ENCODE data around the gene CERS1. TPM values are rescaled to one million over a fixed set of nuclear protein-coding genes. Genes with fewer than 3 reads are reported as not detected.

The CERS1 gene
- total and polyA plus RNA-seq, 5 donors, result 1.1 to 1.9 (median 1.3) TPM

GRCh38 chr19:18850471-18851375, 45.2 kb downstream of the CERS1 start:
- Histone ChIP-seq H3K4me3 (ENCODE audit: low read length) (no peak overlapping the region), H3K27me3 (ENCODE audit: control insufficient read depth, insufficient read depth) (no peaks in the 10 kb centered on the region), H3K4me1 (ENCODE audit: control insufficient read depth, insufficient read depth, low read length) (peaks cover 21% of the 10 kb centered on the region), H3K27ac (ENCODE audit: low read length) (peak overlapping the region; percentile 6), H3K9me3 (ENCODE audit: control insufficient read depth, low read length) (no peaks in the 10 kb centered on the region)
- intact Hi-C loops (cut with DNase I), result loop anchor here in 1 of 4 donors (10.0 kb wide), 1 partner anchor 406 kb away; no protein-coding TSS in a partner anchor
- WGBS, result 77% methylated on average over 27 of the region's 27 CpGs
- ATAC-seq, result no peak
- peak in 2 of 3 donors; percentile 32 to 44 for DNase-seq

- intact Hi-C loops (cut with DNase I), result loop anchor here in 3 of 4 donors (5.0 to 10.0 kb wide), 5 partner anchors 165 to 405 kb away; partner anchors contain the start of genes CRTC1 (in 1 of the 3) and REX1BD (in 1 of the 3)
- peak overlapping the region; percentile 87 for H3K27ac ChIP-seq (ENCODE audit: low read length)
- no peaks in the 10 kb centered on the region for H3K27me3 ChIP-seq (ENCODE audit: control insufficient read depth, insufficient read depth)
- ATAC-seq (no peak), DNase-seq (peak in 1 of 3 donors; percentile 45)
- H3K4me3 ChIP-seq (ENCODE audit: low read length), result no peak overlapping the region
- 52% methylated on average over 16 of the region's 16 CpGs for WGBS
- H3K9me3 ChIP-seq (ENCODE audit: control insufficient read depth, low read length), result no peaks in the 10 kb centered on the region
- H3K4me1 ChIP-seq (ENCODE audit: control insufficient read depth, insufficient read depth, low read length), result peaks cover 21% of the 10 kb centered on the region
Measured at GRCh38 chr19:18849838-18850400, 46.0 kb downstream of the CERS1 start.

GRCh38 chr19:18848878-18849661, 46.9 kb downstream of the CERS1 start:
- H3K27me3 ChIP-seq (ENCODE audit: control insufficient read depth, insufficient read depth), result no peaks in the 10 kb centered on the region
- peaks cover 21% of the 10 kb centered on the region for H3K4me1 ChIP-seq (ENCODE audit: control insufficient read depth, insufficient read depth, low read length)
- peak overlapping the region; percentile 87 for H3K27ac ChIP-seq (ENCODE audit: low read length)
- H3K9me3 ChIP-seq (ENCODE audit: control insufficient read depth, low read length), result no peaks in the 10 kb centered on the region
- WGBS, result 34% methylated on average over 23 of the region's 23 CpGs
- DNase-seq (peak; percentile 80 to 90 (median 87)), ATAC-seq (peak; percentile 83 to 84)
- no peak overlapping the region for H3K4me3 ChIP-seq (ENCODE audit: low read length)
- intact Hi-C loops (cut with DNase I), result loop anchor here in 3 of 4 donors (5.0 to 10.0 kb wide), 4 partner anchors 164 to 394 kb away; partner anchors contain the start of genes CRTC1 (in 1 of the 3) and REX1BD (in 1 of the 3)

- WGBS, result 57% methylated on average over 24 of the region's 24 CpGs
- peak in 1 of 3 donors; percentile 55 for DNase-seq
Measured at GRCh38 chr19:18847549-18848463, 48.2 kb downstream of the CERS1 start.

GRCh38 chr19:18846862-18847548, 49.0 kb downstream of the CERS1 start:
- Histone ChIP-seq H3K4me3 (ENCODE audit: low read length) (no peak overlapping the region), H3K4me1 (ENCODE audit: control insufficient read depth, insufficient read depth, low read length) (peaks cover 21% of the 10 kb centered on the region)
- peak; percentile 72 to 76 for ATAC-seq

More at GRCh38 chr19:18847549-18848463, 48.2 kb downstream of the CERS1 start:
- intact Hi-C loops (cut with DNase I), result loop anchor here in 3 of 4 donors (5.0 to 10.0 kb wide), 4 partner anchors 163 to 393 kb away; partner anchors contain the start of genes CRTC1 (in 1 of the 3) and REX1BD (in 1 of the 3)
- peak in 1 of 2 donors; percentile 20 for ATAC-seq
- Histone ChIP-seq H3K27me3 (ENCODE audit: control insufficient read depth, insufficient read depth) (no peaks in the 10 kb centered on the region), H3K27ac (ENCODE audit: low read length) (peak overlapping the region; percentile 19), H3K4me1 (ENCODE audit: control insufficient read depth, insufficient read depth, low read length) (peaks cover 21% of the 10 kb centered on the region), H3K9me3 (ENCODE audit: control insufficient read depth, low read length) (no peaks in the 10 kb centered on the region), H3K4me3 (ENCODE audit: low read length) (no peak overlapping the region)

GRCh38 chr19:18845961-18846360, 50.0 kb downstream of the CERS1 start:
- Histone ChIP-seq H3K9me3 (ENCODE audit: control insufficient read depth, low read length) (no peaks in the 10 kb centered on the region), H3K27ac (ENCODE audit: low read length) (no peak overlapping the region), H3K27me3 (ENCODE audit: control insufficient read depth, insufficient read depth) (no peaks in the 10 kb centered on the region), H3K4me1 (ENCODE audit: control insufficient read depth, insufficient read depth, low read length) (peaks cover 25% of the 10 kb centered on the region), H3K4me3 (ENCODE audit: low read length) (no peak overlapping the region)
- DNase-seq, result no peak
- WGBS, result 91% methylated on average over 12 of the region's 12 CpGs
- ATAC-seq, result no peak
- intact Hi-C loops (cut with DNase I), result loop anchor here in 3 of 4 donors (5.0 to 10.0 kb wide), 4 partner anchors 161 to 391 kb away; partner anchors contain the start of genes CRTC1 (in 1 of the 3) and REX1BD (in 1 of the 3)

More at GRCh38 chr19:18846862-18847548, 49.0 kb downstream of the CERS1 start:
- 55% methylated on average over 19 of the region's 19 CpGs for WGBS
- Histone ChIP-seq H3K27ac (ENCODE audit: low read length) (no peak overlapping the region), H3K27me3 (ENCODE audit: control insufficient read depth, insufficient read depth) (no peaks in the 10 kb centered on the region), H3K9me3 (ENCODE audit: control insufficient read depth, low read length) (no peaks in the 10 kb centered on the region)
- DNase-seq, result peak; percentile 84 to 94 (median 92)
- intact Hi-C loops (cut with DNase I), result loop anchor here in 3 of 4 donors (5.0 to 10.0 kb wide), 4 partner anchors 162 to 392 kb away; partner anchors contain the start of genes CRTC1 (in 1 of the 3) and REX1BD (in 1 of the 3)

- Histone ChIP-seq H3K4me1 (ENCODE audit: control insufficient read depth, insufficient read depth, low read length) (peaks cover 24% of the 10 kb centered on the region), H3K4me3 (ENCODE audit: low read length) (no peak overlapping the region), H3K27me3 (ENCODE audit: control insufficient read depth, insufficient read depth) (no peaks in the 10 kb centered on the region), H3K27ac (ENCODE audit: low read length) (no peak overlapping the region), H3K9me3 (ENCODE audit: control insufficient read depth, low read length) (no peaks in the 10 kb centered on the region)
- DNase-seq (peak in 1 of 3 donors; percentile 49), ATAC-seq (no peak)
- intact Hi-C loops (cut with DNase I), result loop anchor here in 3 of 4 donors (5.0 to 10.0 kb wide), 4 partner anchors 160 to 390 kb away; partner anchors contain the start of genes CRTC1 (in 1 of the 3) and REX1BD (in 1 of the 3)
- 96% methylated on average over 8 of the region's 8 CpGs for WGBS
Measured at GRCh38 chr19:18844806-18845329, 51.1 kb downstream of the CERS1 start.

- no peak for DNase-seq
- intact Hi-C loops (cut with DNase I), result loop anchor here in 2 of 4 donors (10.0 kb wide), 2 partner anchors 159 to 389 kb away; partner anchors contain the start of gene CRTC1 (in 1 of the 2)
- peaks cover 24% of the 10 kb centered on the region for H3K4me1 ChIP-seq (ENCODE audit: control insufficient read depth, insufficient read depth, low read length)
Measured at GRCh38 chr19:18843960-18844359, 52.0 kb downstream of the CERS1 start.

GRCh38 chr19:18842166-18842565, 53.8 kb downstream of the CERS1 start:
- no peaks in the 10 kb centered on the region for H3K9me3 ChIP-seq (ENCODE audit: control insufficient read depth, low read length)
- H3K27me3 ChIP-seq (ENCODE audit: control insufficient read depth, insufficient read depth), result no peaks in the 10 kb centered on the region
- ATAC-seq, result peak; percentile 28 to 34
- intact Hi-C loops (cut with DNase I), result loop anchor here in 2 of 4 donors (10.0 kb wide), 2 partner anchors 157 to 387 kb away; partner anchors contain the start of gene CRTC1 (in 1 of the 2)
- 27% methylated on average over 7 of the region's 7 CpGs for WGBS
- H3K4me3 ChIP-seq (ENCODE audit: low read length), result no peak overlapping the region
- peaks cover 19% of the 10 kb centered on the region for H3K4me1 ChIP-seq (ENCODE audit: control insufficient read depth, insufficient read depth, low read length)
- peak; percentile 65 to 81 (median 81) for DNase-seq
- H3K27ac ChIP-seq (ENCODE audit: low read length), result no peak overlapping the region

More at GRCh38 chr19:18843960-18844359, 52.0 kb downstream of the CERS1 start:
- ATAC-seq, result no peak
- no peaks in the 10 kb centered on the region for H3K9me3 ChIP-seq (ENCODE audit: control insufficient read depth, low read length)
- H3K27ac ChIP-seq (ENCODE audit: low read length), result no peak overlapping the region
- no peak overlapping the region for H3K4me3 ChIP-seq (ENCODE audit: low read length)
- 81% methylated on average over 7 of the region's 7 CpGs for WGBS
- H3K27me3 ChIP-seq (ENCODE audit: control insufficient read depth, insufficient read depth), result no peaks in the 10 kb centered on the region

Measured in right cardiac atrium (tissue), 5 donors.